DMS153 treated with DMSO at 0.1 percent for 48 hours (cell line): Measurements from ENCODE around the gene FARP2.
A peak's percentile ranks its signal among the peaks of the same experiment; 100 is the strongest.

ENCODE experiments used
- DNase-seq: peaks from one replicate; lab custom pipeline; 2025; ENCODE audit not compliant: unreplicated experiment; lab: John Stamatoyannopoulos, UW

FARP2 gene

GRCh38 chr2:241323778-241324177 is 32.3 kb upstream of the FARP2 start:
- DNase-seq, result no peak

- DNase-seq, result no peak
Measured at GRCh38 chr2:241324775-241325174, 31.3 kb upstream of the FARP2 start.

GRCh38 chr2:241325257-241325656 is 30.8 kb upstream of the FARP2 start:
- DNase-seq, result no peak

GRCh38 chr2:241329669-241330615 is 26.1 kb upstream of the FARP2 start:
- no peak for DNase-seq

GRCh38 chr2:241330616-241330981 is 25.5 kb upstream of the FARP2 start:
- no peak for DNase-seq

- no peak for DNase-seq
Measured at GRCh38 chr2:241334813-241335212, 21.3 kb upstream of the FARP2 start.

GRCh38 chr2:241339839-241340630 is 16.1 kb upstream of the FARP2 start:
- no peak for DNase-seq

- DNase-seq, result no peak
Measured at GRCh38 chr2:241340631-241341163, 15.4 kb upstream of the FARP2 start.

- no peak for DNase-seq
Measured at GRCh38 chr2:241344925-241345651, 11.0 kb upstream of the FARP2 start.

GRCh38 chr2:241349941-241350340 is 6.1 kb upstream of the FARP2 start:
- no peak for DNase-seq

- no peak for DNase-seq
Measured at GRCh38 chr2:241350530-241350877, 5.6 kb upstream of the FARP2 start.

GRCh38 chr2:241350878-241351639 is 5.0 kb upstream of the FARP2 start:
- DNase-seq, result no peak

GRCh38 chr2:241351640-241352031 is 4.4 kb upstream of the FARP2 start:
- DNase-seq, result no peak

GRCh38 chr2:241352227-241352626 is 3.9 kb upstream of the FARP2 start:
- no peak for DNase-seq

GRCh38 chr2:241354668-241355658 is 1.1 kb upstream of the FARP2 start:
- DNase-seq, result peak; percentile 54

GRCh38 chr2:241356871-241357260 is 781 bp downstream of the FARP2 start:
- no peak for DNase-seq

GRCh38 chr2:241357531-241357930 is 1.4 kb downstream of the FARP2 start:
- no peak for DNase-seq

- DNase-seq, result no peak
Measured at GRCh38 chr2:241358470-241358869, 2.4 kb downstream of the FARP2 start.

- no peak for DNase-seq
Measured at GRCh38 chr2:241359481-241360045, 3.5 kb downstream of the FARP2 start.
